Omental fat pad (tissue), 4 donors: ENCODE data around the gene WIPI1. TPM values are rescaled to one million over a fixed set of nuclear protein-coding genes. Genes with fewer than 3 reads are reported as not detected.
"Not testable (repeated sequence)": the region's sequence is repeated elsewhere in the genome, so short reads cannot be mapped to it uniquely, and the experiment has no call there.

Experiments
- ATAC-seq: fragments of 150-250 bp; one replicate; pipeline ENCODE4 v1.9.1; 2016; ENCODE audit warnings: mild to moderate bottlenecking, moderate library complexity; ENCODE audit not compliant: low FRiP score
- DNase-seq: peaks from one replicate; pipeline ENCODE4 v3.0.0-alpha.2; 2019; ENCODE audit warnings: low spot score
- small RNA-seq: library from RNA; depleted of rRNA; stranded (forward); fragments of <200 nt; gene quantifications from one replicate; pipeline ENCODE3, GENCODE V24; 2016
- total RNA-seq, 4 donors: library from RNA; depleted of rRNA; stranded (reverse); fragments of >200 nt; gene quantifications; one replicate each; pipeline ENCODE4 v1.1.0, GENCODE V29; 2016
- TF ChIP-seq, protein P1 (sequence below), 3 donors: fragments of 450-650 bp; IDR thresholded peaks; one replicate each; pipeline ENCODE4 v1.5.1; 2016 to 2017; ENCODE audit warnings: antibody characterized with exemption in 3 of 3, mild to moderate bottlenecking in 3 of 3, moderate library complexity in 2 of 3

Gene WIPI1
- total RNA-seq, 4 donors from 2014 or later = 50.1 to 101 (median 60.2) TPM

DNA sequence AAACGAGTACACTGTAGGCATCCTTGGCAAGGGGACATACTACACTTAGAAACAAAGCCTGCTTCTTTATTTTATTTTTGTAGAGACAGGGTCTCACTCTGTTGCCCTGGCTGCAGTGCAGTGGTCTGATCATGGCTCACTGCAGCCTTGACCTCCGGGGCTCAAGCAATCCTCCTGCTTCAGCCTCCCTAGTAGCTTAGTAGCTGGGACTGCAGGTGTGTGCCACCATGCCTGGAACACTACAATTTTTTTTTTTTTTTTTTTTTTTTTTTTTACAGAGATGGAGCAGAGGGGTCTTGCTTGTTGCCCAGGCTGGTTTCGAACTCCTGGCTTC is 78.2 kb downstream of the WIPI1 start:
- DNase-seq (no peak), ATAC-seq (no peak)
- TF ChIP-seq, protein P1, sequence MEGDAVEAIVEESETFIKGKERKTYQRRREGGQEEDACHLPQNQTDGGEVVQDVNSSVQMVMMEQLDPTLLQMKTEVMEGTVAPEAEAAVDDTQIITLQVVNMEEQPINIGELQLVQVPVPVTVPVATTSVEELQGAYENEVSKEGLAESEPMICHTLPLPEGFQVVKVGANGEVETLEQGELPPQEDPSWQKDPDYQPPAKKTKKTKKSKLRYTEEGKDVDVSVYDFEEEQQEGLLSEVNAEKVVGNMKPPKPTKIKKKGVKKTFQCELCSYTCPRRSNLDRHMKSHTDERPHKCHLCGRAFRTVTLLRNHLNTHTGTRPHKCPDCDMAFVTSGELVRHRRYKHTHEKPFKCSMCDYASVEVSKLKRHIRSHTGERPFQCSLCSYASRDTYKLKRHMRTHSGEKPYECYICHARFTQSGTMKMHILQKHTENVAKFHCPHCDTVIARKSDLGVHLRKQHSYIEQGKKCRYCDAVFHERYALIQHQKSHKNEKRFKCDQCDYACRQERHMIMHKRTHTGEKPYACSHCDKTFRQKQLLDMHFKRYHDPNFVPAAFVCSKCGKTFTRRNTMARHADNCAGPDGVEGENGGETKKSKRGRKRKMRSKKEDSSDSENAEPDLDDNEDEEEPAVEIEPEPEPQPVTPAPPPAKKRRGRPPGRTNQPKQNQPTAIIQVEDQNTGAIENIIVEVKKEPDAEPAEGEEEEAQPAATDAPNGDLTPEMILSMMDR (IDR thresholded peaks at IDR 0.05) = no peak

DNA sequence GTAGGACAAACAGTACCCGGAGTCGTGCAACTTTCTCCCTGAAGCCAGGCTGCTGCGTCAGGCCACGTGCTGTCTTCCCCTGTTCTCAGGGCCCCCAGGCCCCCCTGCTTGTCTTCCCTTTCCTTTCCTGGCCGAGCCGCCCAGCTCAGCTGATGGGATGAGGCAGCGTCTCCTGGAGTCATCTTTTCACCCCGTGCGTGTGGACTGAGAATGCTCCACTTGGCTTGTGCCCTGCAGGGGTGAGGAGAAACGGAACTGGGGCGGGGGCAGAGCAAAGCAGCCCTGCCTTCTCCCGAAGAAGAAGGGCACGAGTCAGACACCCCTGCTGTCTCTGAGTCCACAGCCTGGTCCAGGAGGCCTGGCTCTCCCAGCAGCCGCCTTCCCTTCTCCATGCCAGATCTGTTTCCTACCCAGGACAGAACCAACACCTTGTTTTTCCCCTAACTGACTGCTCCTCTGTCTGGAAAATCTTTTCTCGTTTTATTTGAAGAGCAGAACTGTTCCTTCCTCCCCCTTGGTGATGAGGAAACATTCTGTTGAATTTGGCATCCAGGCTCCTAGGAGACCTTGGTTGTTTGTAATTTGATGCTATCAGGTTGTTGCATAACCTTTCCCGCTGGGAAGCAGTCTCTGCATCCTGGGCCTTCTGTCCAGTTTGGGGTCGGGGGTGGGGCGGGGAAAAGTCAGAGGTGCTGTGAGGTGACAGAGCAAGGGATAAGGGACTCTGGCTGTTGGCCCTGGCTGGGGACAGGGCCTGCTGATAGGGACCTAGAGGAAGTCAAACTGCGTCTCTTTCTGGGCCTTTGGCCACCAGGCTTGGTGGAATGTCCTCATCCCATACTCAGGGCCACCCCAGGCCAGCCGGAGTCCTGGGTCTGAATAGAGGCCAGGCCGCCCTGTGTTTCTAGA is 78.8 kb downstream of the WIPI1 start:
- peak; percentile 94 for ATAC-seq
- TF ChIP-seq, protein P1 (IDR thresholded peaks at IDR 0.05) = no peak
- DNase-seq = peak; percentile 73

DNA sequence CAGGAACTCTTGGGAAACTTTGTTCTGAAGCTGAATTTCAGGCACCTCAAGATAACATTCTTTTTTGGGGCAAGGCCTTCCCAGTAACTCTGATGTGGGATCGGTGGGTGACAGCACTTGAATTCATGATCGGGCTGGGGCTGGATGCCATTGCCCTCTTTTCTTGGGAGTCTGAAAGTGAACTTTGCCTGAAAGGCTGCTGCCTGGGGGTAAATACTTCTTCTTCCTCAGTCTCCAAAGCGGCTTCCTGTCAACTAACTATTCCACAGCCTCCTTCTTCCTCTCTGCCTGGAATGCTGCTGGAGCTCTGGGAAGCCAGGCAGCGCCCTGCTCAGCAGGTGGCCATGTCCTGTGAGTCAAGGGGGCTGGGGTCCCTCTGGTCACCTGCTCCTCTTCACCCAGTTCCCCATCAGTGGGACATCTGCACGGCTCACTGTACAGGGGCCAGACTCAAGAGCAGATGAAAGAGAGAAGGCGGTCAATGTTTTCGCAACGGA is 79.5 kb downstream of the WIPI1 start:
- TF ChIP-seq, protein P1 (IDR thresholded peaks at IDR 0.05) = no peak
- DNase-seq = no peak
- no peak for ATAC-seq

DNA sequence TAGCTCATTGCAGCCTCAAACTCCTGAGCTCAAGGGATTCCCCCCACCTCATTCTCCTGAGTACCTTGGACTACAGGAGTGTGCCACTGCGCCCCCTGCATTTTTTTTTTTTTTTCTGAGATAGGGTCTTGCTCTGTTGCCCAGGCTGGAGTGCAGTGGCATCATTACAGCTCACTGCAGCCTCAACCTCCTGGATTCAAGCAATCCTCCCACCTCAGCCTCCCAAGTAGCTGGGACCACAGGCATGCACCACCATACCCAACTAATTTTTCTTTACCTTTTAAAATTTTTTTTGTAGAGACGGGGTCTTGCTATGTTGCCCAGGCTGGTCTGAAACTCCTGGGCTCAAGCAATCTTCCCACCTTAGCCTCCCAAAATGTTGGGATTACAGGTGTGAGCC is 81.1 kb downstream of the WIPI1 start:
- not testable (repeated sequence) for ATAC-seq, DNase-seq

DNA sequence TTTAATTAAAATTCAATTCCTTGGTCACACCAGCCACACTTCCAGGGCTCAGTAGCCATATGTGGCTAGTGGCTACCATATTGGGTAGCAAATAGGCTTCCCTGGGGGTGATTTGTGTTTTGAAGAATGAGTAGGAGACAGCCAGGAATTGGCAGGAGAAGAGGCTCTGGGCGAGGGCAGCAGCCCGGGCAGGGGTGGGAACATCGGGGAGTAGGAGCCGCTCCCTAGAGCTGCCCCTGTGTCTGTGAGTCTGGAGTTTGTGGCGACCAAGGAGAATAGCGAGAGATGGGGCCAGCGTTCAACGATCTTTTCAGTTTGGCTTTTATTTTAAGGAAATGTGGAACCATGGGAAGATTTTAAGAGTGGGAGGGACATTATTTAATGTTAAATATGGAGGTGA is 81.7 kb downstream of the WIPI1 start:
- no peak for ATAC-seq
- no peak for DNase-seq
- TF ChIP-seq, protein P1 (IDR thresholded peaks at IDR 0.05) = no peak

Small RNA genes lying within 50 kb of the gene (small RNA-seq; reads per million reads assigned to genes)
- not detected for gene MIR635

Other genes with a start within 250 kb of the WIPI1 start
- 10 to 100 TPM; 26.6 to 59.6 (median 48.1) TPM for gene AMZ2, start 209.5 kb downstream of the WIPI1 start, total RNA-seq
- gene SLC16A6, start 166.4 kb downstream of the WIPI1 start, total RNA-seq = 1 to 10 TPM in 3 of 4 donors, under 1 TPM in 1; 0.38 to 7.3 (median 2.2) TPM
- gene ARSG, start 166.0 kb downstream of the WIPI1 start, total RNA-seq = 1 to 10 TPM; 1.4 to 8.2 (median 2.6) TPM
- gene PRKAR1A, start 54.9 kb upstream of the WIPI1 start, total RNA-seq = 100 to 1,000 TPM; 352 to 561 (median 476) TPM
- 10 to 100 TPM; 13.1 to 55.8 (median 15.1) TPM for gene FAM20A, start 143.9 kb upstream of the WIPI1 start, total RNA-seq